ENCODE results near the gene TMCO4.

Gene TMCO4

GRCh38 chr1:19685994-19686393, 113.7 kb downstream of the TMCO4 start:
- DNase-seq (ENCODE audit: low read depth in 2 of 2), result no peak

- no peak for DNase-seq (ENCODE audit: low read depth in 2 of 2)
Measured at GRCh38 chr1:19684677-19685076, 115.0 kb downstream of the TMCO4 start.

- no peak for DNase-seq (ENCODE audit: low read depth in 2 of 2)
Measured at GRCh38 chr1:19683351-19683750, 116.4 kb downstream of the TMCO4 start.

GRCh38 chr1:19682901-19683300, 116.8 kb downstream of the TMCO4 start:
- no peak for DNase-seq (ENCODE audit: low read depth in 2 of 2)

GRCh38 chr1:19682257-19682656, 117.5 kb downstream of the TMCO4 start:
- peak; percentile 79 to 80 for DNase-seq (ENCODE audit: low read depth in 2 of 2)

GRCh38 chr1:19680644-19681043, 119.1 kb downstream of the TMCO4 start:
- DNase-seq (ENCODE audit: low read depth in 2 of 2), result no peak

GRCh38 chr1:19679691-19680090, 120.0 kb downstream of the TMCO4 start:
- no peak for DNase-seq (ENCODE audit: low read depth in 2 of 2)

GRCh38 chr1:19678931-19679453, 120.7 kb downstream of the TMCO4 start:
- no peak for DNase-seq (ENCODE audit: low read depth in 2 of 2)

GRCh38 chr1:19678493-19678892, 121.2 kb downstream of the TMCO4 start:
- DNase-seq (ENCODE audit: low read depth in 2 of 2), result no peak

- DNase-seq (ENCODE audit: low read depth in 2 of 2), result peak; percentile 20 to 30
Measured at GRCh38 chr1:19676438-19676922, 123.2 kb downstream of the TMCO4 start.

GRCh38 chr1:19675797-19676196, 123.9 kb downstream of the TMCO4 start:
- no peak for DNase-seq (ENCODE audit: low read depth in 2 of 2)

GRCh38 chr1:19672237-19672636, 127.5 kb downstream of the TMCO4 start:
- no peak for DNase-seq (ENCODE audit: low read depth in 2 of 2)

- no peak for DNase-seq (ENCODE audit: low read depth in 2 of 2)
Measured at GRCh38 chr1:19670787-19671186, 128.9 kb downstream of the TMCO4 start.

- no peak for DNase-seq (ENCODE audit: low read depth in 2 of 2)
Measured at GRCh38 chr1:19668888-19669287, 130.8 kb downstream of the TMCO4 start.

- DNase-seq (ENCODE audit: low read depth in 2 of 2), result no peak
Measured at GRCh38 chr1:19665496-19666465, 133.9 kb downstream of the TMCO4 start.

- DNase-seq (ENCODE audit: low read depth in 2 of 2), result no peak
Measured at GRCh38 chr1:19665186-19665495, 134.6 kb downstream of the TMCO4 start.

- DNase-seq (ENCODE audit: low read depth in 2 of 2), result no peak
Measured at GRCh38 chr1:19664453-19665185, 135.1 kb downstream of the TMCO4 start, which contains the start of gene HTR6. Gene HTR6, plus strand, starts transcription at chr1:19664875. Its CDS starts 879 bp downstream, at chr1:19665754.

- DNase-seq (ENCODE audit: low read depth in 2 of 2), result no peak
Measured at GRCh38 chr1:19662313-19662712, 137.4 kb downstream of the TMCO4 start.

- no peak for DNase-seq (ENCODE audit: low read depth in 2 of 2)
Measured at GRCh38 chr1:19661721-19662228, 137.9 kb downstream of the TMCO4 start.

GRCh38 chr1:19658186-19658585, 141.5 kb downstream of the TMCO4 start:
- no peak for DNase-seq (ENCODE audit: low read depth in 2 of 2)

GRCh38 chr1:19657511-19657910, 142.2 kb downstream of the TMCO4 start:
- no peak for DNase-seq (ENCODE audit: low read depth in 2 of 2)

GRCh38 chr1:19656780-19657466, 142.8 kb downstream of the TMCO4 start:
- no peak for DNase-seq (ENCODE audit: low read depth in 2 of 2)

Measured in fibroblast of skin of left biceps (primary cell).